Measurements from ENCODE around the gene GLCCI1. TPM values are rescaled to one million over a fixed set of nuclear protein-coding genes. Genes with fewer than 3 reads are reported as not detected.

GLCCI1 gene
- polyA plus RNA-seq, 2 of the 4 experiments (the other 2 are of a cell fraction): 1.2 to 2.8 TPM

DNA sequence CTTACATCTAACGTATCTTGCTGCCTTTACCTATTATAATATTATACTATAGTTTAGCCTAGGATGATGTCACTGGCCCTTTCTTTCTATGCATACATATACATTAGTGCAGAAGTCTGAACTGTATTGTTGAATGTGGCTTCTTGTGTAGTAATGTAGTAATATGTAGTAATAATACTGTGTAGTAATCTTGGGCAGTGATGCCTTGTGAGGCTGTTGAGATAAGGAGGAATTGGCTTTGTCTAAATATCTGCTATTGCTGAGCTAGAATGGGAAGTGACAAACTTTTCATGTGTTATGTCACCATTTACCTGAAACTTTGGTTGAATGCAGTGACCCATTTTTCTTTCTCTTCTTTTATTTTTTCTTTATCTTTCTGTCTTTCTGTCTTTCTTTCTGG lies 11.0 kb downstream of the GLCCI1 start (continued):
- TF ChIP-seq, protein P1, sequence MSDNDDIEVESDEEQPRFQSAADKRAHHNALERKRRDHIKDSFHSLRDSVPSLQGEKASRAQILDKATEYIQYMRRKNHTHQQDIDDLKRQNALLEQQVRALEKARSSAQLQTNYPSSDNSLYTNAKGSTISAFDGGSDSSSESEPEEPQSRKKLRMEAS (IDR thresholded peaks at IDR 0.05): no peak
- no peak for TF ChIP-seq USF2 (IDR thresholded peaks at IDR 0.05)
- TF ChIP-seq HEYL (CRISPR knock-in tag; IDR thresholded peaks at IDR 0.05): no peak
- TF ChIP-seq EHF (CRISPR knock-in tag; IDR thresholded peaks at IDR 0.05): no peak
- no peak for TF ChIP-seq ESRRA (IDR thresholded peaks at IDR 0.05; ENCODE audit: borderline replicate concordance, low read length)
- no peak for TF ChIP-seq POLR2AphosphoS2 (conservative IDR thresholded peaks at IDR 0.05; ENCODE audit: low read length)
- TF ChIP-seq ZC3H11A (IDR thresholded peaks at IDR 0.05): no peak
- TF ChIP-seq POLR2A (IDR thresholded peaks at IDR 0.05; ENCODE audit: low read length): no peak
- no peak for TF ChIP-seq ZNF302 (CRISPR knock-in tag; IDR thresholded peaks at IDR 0.05)
- TF ChIP-seq HOXB13 (CRISPR knock-in tag; IDR thresholded peaks at IDR 0.05; ENCODE audit: low read depth): no peak
- no peak for TF ChIP-seq ZFP36 (IDR thresholded peaks at IDR 0.05; ENCODE audit: borderline replicate concordance, partially characterized antibody)

DNA sequence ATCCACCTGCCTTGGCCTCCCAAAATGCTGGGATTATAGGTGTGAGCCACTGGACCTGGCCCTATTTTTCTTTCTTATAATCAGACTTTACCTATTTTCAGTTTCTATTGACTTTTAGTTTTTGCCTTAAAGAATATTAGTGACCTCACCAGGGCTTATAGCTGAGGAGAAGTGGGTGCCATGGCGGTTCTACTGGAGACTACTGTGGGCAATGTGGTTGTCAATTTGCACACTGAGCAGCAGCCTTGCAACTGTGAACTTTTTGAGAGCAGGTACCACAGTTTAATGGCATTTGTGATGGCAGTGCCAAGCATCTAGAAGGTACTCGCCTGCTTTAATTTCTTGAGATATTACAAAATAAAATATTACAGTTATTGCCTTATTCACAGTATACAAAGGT lies 11.5 kb downstream of the GLCCI1 start:
- Histone ChIP-seq H3K27ac (no peak overlapping the region), H3K4me1 (no peaks in the 10 kb centered on the region), H3K4me3 (no peak overlapping the region), H3K4me2 (no peak overlapping the region), H3K9me3 (no peaks in the 10 kb centered on the region)
- TF ChIP-seq, protein P2, sequence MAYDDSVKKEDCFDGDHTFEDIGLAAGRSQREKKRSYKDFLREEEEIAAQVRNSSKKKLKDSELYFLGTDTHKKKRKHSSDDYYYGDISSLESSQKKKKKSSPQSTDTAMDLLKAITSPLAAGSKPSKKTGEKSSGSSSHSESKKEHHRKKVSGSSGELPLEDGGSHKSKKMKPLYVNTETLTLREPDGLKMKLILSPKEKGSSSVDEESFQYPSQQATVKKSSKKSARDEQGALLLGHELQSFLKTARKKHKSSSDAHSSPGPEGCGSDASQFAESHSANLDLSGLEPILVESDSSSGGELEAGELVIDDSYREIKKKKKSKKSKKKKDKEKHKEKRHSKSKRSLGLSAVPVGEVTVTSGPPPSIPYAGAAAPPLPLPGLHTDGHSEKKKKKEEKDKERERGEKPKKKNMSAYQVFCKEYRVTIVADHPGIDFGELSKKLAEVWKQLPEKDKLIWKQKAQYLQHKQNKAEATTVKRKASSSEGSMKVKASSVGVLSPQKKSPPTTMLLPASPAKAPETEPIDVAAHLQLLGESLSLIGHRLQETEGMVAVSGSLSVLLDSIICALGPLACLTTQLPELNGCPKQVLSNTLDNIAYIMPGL (CRISPR knock-in tag; IDR thresholded peaks at IDR 0.05; ENCODE audit: borderline replicate concordance): no peak
- ATAC-seq (no peak), FAIRE-seq (no peak), DNase-seq (ENCODE audit: low read depth in 1 of 2, low spot score in 1 of 2) (no peak)
- 67% methylated on average over 2 of the region's 2 CpGs for WGBS (ENCODE audit: missing lambda C conversion rate)
- ChIA-PET CTCF (no interaction called here), POLR2A (no interaction called here)

DNA sequence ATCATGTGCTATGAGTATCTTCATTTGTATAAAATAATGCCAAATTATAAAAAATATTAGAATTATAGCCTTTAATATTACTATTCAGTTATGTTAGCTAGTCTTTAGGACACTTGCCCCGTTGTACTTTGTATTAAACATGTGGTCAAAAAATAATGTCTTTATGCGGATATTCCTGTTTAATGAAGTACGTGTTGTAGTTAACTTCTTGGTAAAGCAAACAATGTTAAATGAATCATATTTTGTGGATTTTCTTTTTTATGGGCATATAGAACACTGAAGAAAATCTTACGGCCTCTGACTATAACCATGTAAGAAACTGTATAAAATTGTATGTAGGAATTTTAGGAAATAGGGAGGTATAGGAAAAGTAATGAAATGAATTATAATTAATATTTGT lies 14.3 kb downstream of the GLCCI1 start:
- ChIA-PET POLR2A (no interaction called here), CTCF (no interaction called here)
- Histone ChIP-seq H3K4me3 (no peak overlapping the region), H3K9me3 (no peaks in the 10 kb centered on the region), H3K4me1 (no peaks in the 10 kb centered on the region), H3K27ac (no peak overlapping the region), H3K4me2 (no peak overlapping the region)
- 69% methylated on average over 4 of the region's 4 CpGs for WGBS (ENCODE audit: missing lambda C conversion rate)
- no peak for DNase-seq (ENCODE audit: low read depth in 1 of 2, low spot score in 1 of 2)
- TF ChIP-seq POLR2AphosphoS2 (conservative IDR thresholded peaks at IDR 0.05; ENCODE audit: low read length): no peak
- no peak for TF ChIP-seq RCOR1 (IDR thresholded peaks at IDR 0.05; ENCODE audit: low read depth, low read length)
- no peak for TF ChIP-seq HEYL (CRISPR knock-in tag; IDR thresholded peaks at IDR 0.05)
- no peak for TF ChIP-seq KDM5A (IDR thresholded peaks at IDR 0.05)
- no peak for TF ChIP-seq RAD21 (conservative IDR thresholded peaks at IDR 0.05 in 1 of 2, IDR thresholded peaks at IDR 0.05 in 1 of 2)
- no peak for TF ChIP-seq SREBF2 (IDR thresholded peaks at IDR 0.05)
- TF ChIP-seq RFX5 (IDR thresholded peaks at IDR 0.05): no peak
- no peak for TF ChIP-seq GATA3 (IDR thresholded peaks at IDR 0.05; ENCODE audit: borderline replicate concordance)
- no peak for TF ChIP-seq FOXS1 (CRISPR knock-in tag; IDR thresholded peaks at IDR 0.05)
- no peak for TF ChIP-seq HES2 (IDR thresholded peaks at IDR 0.05)
- TF ChIP-seq EP300 (IDR thresholded peaks at IDR 0.05): no peak
- no peak for TF ChIP-seq TP53 (CRISPR knock-in tag; IDR thresholded peaks at IDR 0.05)
- TF ChIP-seq NFE2L2 (conservative IDR thresholded peaks at IDR 0.05; ENCODE audit: low read length): no peak
- no peak for TF ChIP-seq ZSCAN20 (CRISPR knock-in tag; IDR thresholded peaks at IDR 0.05)
- no peak for TF ChIP-seq FOSL2 (IDR thresholded peaks at IDR 0.05)
- no peak for TF ChIP-seq FOSL2 (CRISPR knock-in tag; IDR thresholded peaks at IDR 0.05)
- no peak for TF ChIP-seq MAZ (IDR thresholded peaks at IDR 0.05; ENCODE audit: borderline replicate concordance, low read depth, low read length)
- ATAC-seq: no peak
- no peak for FAIRE-seq
